Right lobe of liver (tissue), 4 donors: Measurements from ENCODE around the gene NMRK2.

Experiments used
- CTCF ChIP-seq, 4 donors: fragments of 200-600 bp in 3 of 4; fragments of 450-650 bp in 1 of 4; IDR thresholded peaks; one replicate each; pipeline versions ENCODE4 v1.5.1 to v1.8.0; 2016 to 2022; ENCODE audit warnings: antibody characterized with exemption in 4 of 4, mild to moderate bottlenecking in 2 of 4
- POLR2A ChIP-seq: fragments of 450-650 bp; IDR thresholded peaks from one replicate; pipeline ENCODE4 v1.6.1; 2017; ENCODE audit warnings: antibody characterized with exemption, mild to moderate bottlenecking
- donor health status: DM: no; HTN: no; CAD: no.
- donor health status: DM: no; HTN: no; CAD: no.
- donor health status: DM: no; HTN: yes; CAD: no.

- TF ChIP-seq POLR2A: no peak
- no peak for TF ChIP-seq CTCF (IDR thresholded peaks at IDR 0.05)
These were observed 34.4 kb upstream of the NMRK2 start for GRCh38 chr19:3898426-3898825.
